ENCODE results near the gene NOS3. TPM values are rescaled to one million over a fixed set of nuclear protein-coding genes. Genes with fewer than 3 reads are reported as not detected.

The NOS3 gene
- total and polyA plus RNA-seq, 9 of the 15 experiments (the other 6 are each of a cell fraction or from before 2014, with no cell fraction given): 1.1 to 121 (median 23.6) TPM

GRCh38 chr7:150974468-150975391 is 16.1 kb upstream of the NOS3 start (continued):
- TF ChIP-seq IRF9 (tag; IDR thresholded peaks at IDR 0.05) (no peak), FOXK2 (conservative IDR thresholded peaks at IDR 0.05 in 1 of 2, IDR thresholded peaks at IDR 0.05 in 1 of 2; ENCODE audit: low read depth in 2 of 2) (0 out of 4 replicates have a peak, but pooled peaks of 1 of the 2 experiments have one; percentile 14), BRD4 (IDR thresholded peaks at IDR 0.05) (0 out of 2 replicates have a peak, but pooled peaks have one; percentile 47), HDAC3 (IDR thresholded peaks at IDR 0.05; ENCODE audit: borderline replicate concordance, partially characterized antibody) (no peak), NFXL1 (CRISPR knock-in tag; IDR thresholded peaks at IDR 0.05) (no peak), TCFL5 (CRISPR knock-in tag; conservative IDR thresholded peaks at IDR 0.05) (no peak), ZC3H4 (CRISPR knock-in tag; IDR thresholded peaks at IDR 0.05; ENCODE audit: borderline replicate concordance) (no peak), UBTF (IDR thresholded peaks at IDR 0.05; ENCODE audit: borderline replicate concordance in 1 of 2, low read depth in 2 of 2, low read length in 2 of 2) (peak in 1 of 2 experiments; percentile 76; a peak in 2 of 4 replicates), RFX5 (IDR thresholded peaks at IDR 0.05; ENCODE audit: low read depth, low read length) (no peak), TEAD2 (tag; IDR thresholded peaks at IDR 0.05) (no peak), MCM5 (IDR thresholded peaks at IDR 0.05; ENCODE audit: low read depth) (no peak), ZBTB11 (CRISPR knock-in tag; IDR thresholded peaks at IDR 0.05) (peak in 1 of 3 experiments; percentile 24; a peak in 1 of 6 replicates), CREB5 (CRISPR knock-in tag; IDR thresholded peaks at IDR 0.05) (no peak), ZBED1 (IDR thresholded peaks at IDR 0.05) (no peak; the same call in 1 of the 2 replicates)

Data from K562 (cell line).